ENCODE measurements around the gene FAM98C. TPM values are rescaled to one million over a fixed set of nuclear protein-coding genes. Genes with fewer than 3 reads are reported as not detected.

FAM98C gene
- polyA plus RNA-seq, 6 donors from 2014 or later: 3.6 to 23.8 (median 14.2) TPM

DNA sequence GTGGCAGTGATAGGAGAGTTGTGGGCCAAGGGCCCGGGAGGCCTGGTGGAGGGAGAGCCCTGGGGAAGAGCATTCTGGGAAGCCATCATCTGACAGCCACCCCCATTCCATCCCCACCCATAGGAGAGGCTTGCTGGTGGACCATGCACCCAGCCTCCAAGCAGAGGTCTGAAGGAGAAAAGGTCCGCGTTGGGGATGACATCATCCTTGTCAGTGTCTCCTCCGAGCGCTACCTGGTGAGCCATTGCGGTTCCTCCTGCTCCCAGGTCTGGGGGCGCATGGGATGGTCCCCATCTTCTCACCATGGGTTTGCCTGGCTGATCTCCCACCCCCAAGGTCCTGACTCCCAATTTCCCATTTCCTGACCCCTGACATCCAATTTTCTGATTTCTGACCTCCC, 41.1 kb downstream of the FAM98C start:
- Mint-ChIP-seq H3K4me1 (peaks cover 3 to 5% (median 5%) of the 10 kb centered on the region in 3 donors), H3K9me3 (peaks cover 1 to 6% (median 3%) of the 10 kb centered on the region in 7 donors), H3K36me3 (peaks cover 0 to 5% of the 10 kb centered on the region in 2 donors), H3K27ac (no peak overlapping the region), H3K27me3 (peaks cover 8 to 43% (median 37%) of the 10 kb centered on the region in 3 donors), H3K4me3 (no peak overlapping the region)
- DNase-seq: no peak
- no peak for ATAC-seq (ENCODE audit: low read depth in 2 of 2)

DNA sequence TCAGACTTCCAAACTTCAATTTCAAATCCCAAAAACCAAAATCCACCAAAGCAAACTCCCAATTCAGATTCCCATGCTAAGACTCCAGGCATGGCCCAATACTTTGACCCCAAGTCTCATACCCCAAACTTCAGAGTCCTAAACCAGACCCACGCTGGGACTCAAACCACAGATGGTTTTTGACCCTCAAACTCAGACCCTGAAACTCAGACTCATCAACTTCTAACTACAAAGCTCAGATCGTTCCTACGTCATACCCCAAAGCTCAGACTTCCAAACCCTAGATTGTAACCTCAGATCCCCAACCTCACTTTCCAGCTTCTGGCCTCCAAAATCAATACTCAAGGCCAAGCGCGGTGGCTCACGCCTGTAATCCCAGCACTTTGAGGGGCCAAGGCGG, 42.5 kb downstream of the FAM98C start:
- H3K36me3 Mint-ChIP-seq: peaks cover 0 to 12% of the 10 kb centered on the region in 2 donors
- peaks cover 8 to 50% (median 47%) of the 10 kb centered on the region in 3 donors for H3K27me3 Mint-ChIP-seq
- no peak overlapping the region for H3K27ac Mint-ChIP-seq
- DNase-seq: no peak
- no peak overlapping the region for H3K4me3 Mint-ChIP-seq
- H3K9me3 Mint-ChIP-seq: peaks cover 5 to 11% (median 9%) of the 10 kb centered on the region in 7 donors
- ATAC-seq (ENCODE audit: low read depth in 2 of 2): no peak
- peaks cover 3 to 5% (median 5%) of the 10 kb centered on the region in 3 donors for H3K4me1 Mint-ChIP-seq

DNA sequence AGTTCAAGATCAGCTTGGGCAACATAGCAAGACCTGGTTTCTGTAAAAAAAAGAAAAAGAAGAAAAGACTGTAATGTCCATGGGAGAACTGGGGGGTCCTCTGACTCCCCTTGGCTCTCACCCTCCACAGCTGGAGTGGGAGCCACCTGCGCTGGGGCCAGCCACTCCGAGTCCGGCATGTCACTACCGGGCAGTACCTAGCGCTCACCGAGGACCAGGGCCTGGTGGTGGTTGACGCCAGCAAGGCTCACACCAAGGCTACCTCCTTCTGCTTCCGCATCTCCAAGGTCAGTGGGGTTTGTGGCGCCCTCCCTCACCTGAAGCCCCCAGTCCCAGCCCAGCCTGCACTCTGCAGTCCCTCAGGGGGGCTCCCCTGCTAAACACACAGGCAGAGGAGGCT, 45.3 kb downstream of the FAM98C start:
- no peak for DNase-seq

DNA sequence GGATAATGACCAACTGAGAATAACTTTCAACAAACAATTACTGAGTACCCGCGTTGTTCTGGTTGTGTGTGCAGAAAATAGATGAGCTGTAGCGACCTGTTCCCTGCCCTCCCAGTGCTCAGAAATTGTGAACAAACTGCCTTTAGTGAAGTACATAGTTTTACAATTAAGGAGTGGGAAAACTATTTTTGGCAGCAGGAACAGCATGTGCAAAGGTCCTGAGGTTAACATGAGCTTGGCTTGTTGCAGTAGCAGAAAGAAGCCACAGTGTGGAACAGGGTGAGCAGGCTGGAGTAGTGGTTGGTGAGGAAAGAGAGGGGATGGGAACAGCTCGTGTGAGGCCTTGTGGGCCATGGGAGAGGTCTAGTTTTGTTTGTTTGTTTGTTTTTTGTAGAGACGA, 46.6 kb downstream of the FAM98C start:
- H3K27ac Mint-ChIP-seq: no peak overlapping the region

More for the DNA sequence above, 45.3 kb downstream of the FAM98C start:
- H3K4me3 Mint-ChIP-seq: no peak overlapping the region
- ATAC-seq (ENCODE audit: low read depth in 2 of 2): no peak
- peaks cover 3 to 44% (median 35%) of the 10 kb centered on the region in 3 donors for H3K27me3 Mint-ChIP-seq
- H3K4me1 Mint-ChIP-seq: no peaks in the 10 kb centered on the region
- H3K9me3 Mint-ChIP-seq: peaks cover 5 to 13% (median 9%) of the 10 kb centered on the region in 7 donors
- H3K36me3 Mint-ChIP-seq: peaks cover 0 to 12% of the 10 kb centered on the region in 2 donors
- no peak overlapping the region for H3K27ac Mint-ChIP-seq

DNA sequence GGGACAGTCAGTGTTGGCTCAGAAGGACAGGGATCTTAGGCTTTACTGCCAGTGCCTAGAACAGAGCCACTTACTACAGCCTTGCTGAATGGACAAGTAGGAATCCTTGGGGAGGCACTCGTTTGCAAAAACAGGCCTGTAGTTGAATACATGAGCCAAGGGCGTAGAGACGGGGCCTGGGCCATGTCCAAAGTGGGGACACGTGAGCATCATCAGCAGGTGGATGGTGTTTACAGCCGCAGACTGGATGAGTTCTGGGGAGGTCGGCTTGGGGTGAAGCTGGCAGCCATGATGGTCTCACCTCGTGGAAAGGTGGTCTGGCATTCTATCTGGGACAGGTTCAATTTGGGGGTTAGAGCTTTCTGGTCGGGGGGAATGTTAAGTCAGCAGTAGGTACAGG, 48.1 kb downstream of the FAM98C start:
- Mint-ChIP-seq H3K27me3 (peaks cover 0 to 21% (median 16%) of the 10 kb centered on the region in 3 donors), H3K27ac (no peak overlapping the region), H3K4me1 (no peaks in the 10 kb centered on the region), H3K36me3 (peaks cover 0 to 12% of the 10 kb centered on the region in 2 donors), H3K9me3 (peaks cover 5 to 14% (median 10%) of the 10 kb centered on the region in 7 donors), H3K4me3 (no peak overlapping the region)
- ATAC-seq (ENCODE audit: low read depth in 2 of 2) (no peak), DNase-seq (no peak)

More for the DNA sequence above, 46.6 kb downstream of the FAM98C start:
- peaks cover 3 to 32% (median 27%) of the 10 kb centered on the region in 3 donors for H3K27me3 Mint-ChIP-seq
- peaks cover 0 to 12% of the 10 kb centered on the region in 2 donors for H3K36me3 Mint-ChIP-seq
- no peaks in the 10 kb centered on the region for H3K4me1 Mint-ChIP-seq
- no peak overlapping the region for H3K4me3 Mint-ChIP-seq
- ATAC-seq (ENCODE audit: low read depth in 2 of 2): no peak
- no peak for DNase-seq
- peaks cover 5 to 14% (median 9%) of the 10 kb centered on the region in 7 donors for H3K9me3 Mint-ChIP-seq

DNA sequence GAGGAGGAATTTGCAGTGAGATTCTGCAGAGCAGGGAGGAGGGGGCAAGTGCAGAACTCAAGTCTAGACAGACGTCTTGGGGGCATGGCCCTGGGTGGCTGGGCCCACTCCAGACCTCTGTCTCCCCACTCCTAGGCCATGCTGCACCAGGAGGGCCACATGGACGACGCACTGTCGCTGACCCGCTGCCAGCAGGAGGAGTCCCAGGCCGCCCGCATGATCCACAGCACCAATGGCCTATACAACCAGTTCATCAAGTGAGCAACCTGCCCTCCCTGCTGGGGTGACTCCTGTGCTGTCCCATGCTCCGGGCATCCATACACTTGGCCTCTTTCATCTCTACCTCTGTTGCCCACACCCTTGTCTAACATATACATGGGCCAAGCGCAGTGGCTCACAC, 48.7 kb downstream of the FAM98C start:
- H3K4me3 Mint-ChIP-seq: no peak overlapping the region
- H3K27me3 Mint-ChIP-seq: peaks cover 0 to 16% (median 15%) of the 10 kb centered on the region in 3 donors
- peaks cover 5 to 14% (median 9%) of the 10 kb centered on the region in 7 donors for H3K9me3 Mint-ChIP-seq
- peaks cover 0 to 12% of the 10 kb centered on the region in 2 donors for H3K36me3 Mint-ChIP-seq
- no peak for DNase-seq
- no peak for ATAC-seq (ENCODE audit: low read depth in 2 of 2)
- no peak overlapping the region for H3K27ac Mint-ChIP-seq
- no peaks in the 10 kb centered on the region for H3K4me1 Mint-ChIP-seq

DNA sequence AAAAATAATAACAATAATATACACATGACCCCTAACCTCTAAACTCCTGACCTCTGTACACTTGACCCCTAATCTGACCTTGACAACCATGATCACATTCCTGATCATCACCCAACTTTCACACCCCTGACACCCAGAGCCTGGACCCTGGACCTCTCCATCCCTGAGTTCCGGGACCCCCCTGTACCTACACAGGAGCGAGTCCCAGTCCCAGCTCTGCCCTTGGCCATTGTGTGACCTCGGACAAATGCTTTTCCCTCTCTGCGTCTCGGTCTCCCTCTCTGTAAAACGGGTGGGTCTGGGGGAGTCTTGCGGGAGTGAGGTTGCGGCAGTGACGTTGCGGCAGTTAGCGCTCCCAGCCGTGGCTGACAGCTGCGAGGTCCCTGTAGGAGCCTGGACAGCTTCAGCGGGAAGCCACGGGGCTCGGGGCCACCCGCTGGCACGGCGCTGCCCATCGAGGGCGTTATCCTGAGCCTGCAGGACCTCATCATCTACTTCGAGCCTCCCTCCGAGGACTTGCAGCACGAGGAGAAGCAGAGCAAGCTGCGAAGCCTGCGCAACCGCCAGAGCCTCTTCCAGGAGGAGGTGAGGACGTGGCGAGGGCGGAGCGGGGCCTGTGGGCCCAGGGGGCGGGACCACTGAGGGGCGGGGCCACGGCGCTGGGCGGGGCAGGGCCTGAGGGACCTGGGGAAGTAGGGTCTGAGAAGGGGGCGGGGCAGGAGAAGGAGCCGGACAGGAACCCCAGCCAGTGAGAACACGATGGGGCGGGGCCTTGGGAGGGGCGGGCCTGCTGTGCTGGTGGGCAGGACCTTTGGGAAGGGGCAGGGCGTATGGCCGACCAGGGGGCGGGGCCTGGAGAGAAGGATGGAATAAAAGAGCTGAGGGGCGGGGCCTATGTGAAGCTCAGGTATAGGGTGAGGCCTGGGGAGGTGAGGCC, 49.8 kb downstream of the FAM98C start:
- ATAC-seq (ENCODE audit: low read depth in 2 of 2): no peak
- peak overlapping the region in 1 of 6 donors; percentile 31 for H3K27ac Mint-ChIP-seq
- peaks cover 0 to 23% (median 16%) of the 10 kb centered on the region in 3 donors for H3K27me3 Mint-ChIP-seq
- no peak for DNase-seq
- peaks cover 0 to 1% (median 0%) of the 10 kb centered on the region in 3 donors for H3K4me1 Mint-ChIP-seq
- H3K4me3 Mint-ChIP-seq: no peak overlapping the region
- peaks cover 0 to 12% of the 10 kb centered on the region in 2 donors for H3K36me3 Mint-ChIP-seq
- peaks cover 5 to 14% (median 9%) of the 10 kb centered on the region in 7 donors for H3K9me3 Mint-ChIP-seq

DNA sequence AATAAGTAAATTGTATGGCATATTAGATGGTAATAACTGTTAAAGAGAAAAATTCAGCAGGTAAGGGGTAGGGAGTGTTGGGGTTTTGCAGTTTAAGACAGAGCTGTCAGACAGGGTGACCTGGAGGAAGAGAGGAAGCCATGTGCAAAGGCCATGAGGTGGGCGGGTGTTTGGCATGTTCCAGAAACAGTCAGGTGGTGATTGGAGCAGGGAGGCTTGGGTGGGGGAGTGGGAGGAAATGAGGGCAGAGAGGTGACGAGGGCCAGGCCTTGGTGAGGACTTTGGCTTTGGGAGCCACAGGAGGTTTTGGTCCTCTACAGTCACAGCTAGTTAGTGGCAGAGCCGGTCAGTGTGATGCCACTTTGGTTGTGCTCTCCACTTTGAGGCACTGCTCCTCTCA, 50.7 kb downstream of the FAM98C start:
- H3K4me1 Mint-ChIP-seq: peaks cover 0 to 2% (median 0%) of the 10 kb centered on the region in 3 donors
- no peak overlapping the region for H3K4me3 Mint-ChIP-seq
- peaks cover 0 to 27% (median 14%) of the 10 kb centered on the region in 3 donors for H3K27me3 Mint-ChIP-seq
- H3K9me3 Mint-ChIP-seq: peaks cover 4 to 14% (median 9%) of the 10 kb centered on the region in 7 donors
- no peak for ATAC-seq (ENCODE audit: low read depth in 2 of 2)
- peaks cover 0 to 11% of the 10 kb centered on the region in 2 donors for H3K36me3 Mint-ChIP-seq
- DNase-seq: no peak
- H3K27ac Mint-ChIP-seq: no peak overlapping the region

DNA sequence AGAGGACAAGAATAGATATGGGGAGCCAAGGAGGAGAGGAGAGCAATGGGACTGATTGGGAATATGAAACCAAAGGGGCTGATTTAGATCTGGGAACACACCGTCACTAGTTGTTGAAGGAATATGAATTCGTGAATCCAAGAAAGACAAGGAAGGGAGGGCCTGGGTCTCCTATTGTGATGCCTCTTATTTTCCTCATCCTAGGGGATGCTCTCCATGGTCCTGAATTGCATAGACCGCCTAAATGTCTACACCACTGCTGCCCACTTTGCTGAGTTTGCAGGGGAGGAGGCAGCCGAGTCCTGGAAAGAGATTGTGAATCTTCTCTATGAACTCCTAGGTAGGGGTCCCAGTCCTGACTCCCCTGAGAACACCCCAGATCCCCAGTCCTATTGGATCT, 52.1 kb downstream of the FAM98C start:
- Mint-ChIP-seq H3K27ac (peak overlapping the region in 1 of 6 donors; percentile 68), H3K27me3 (peaks cover 7 to 33% (median 12%) of the 10 kb centered on the region in 3 donors), H3K36me3 (no peaks in the 10 kb centered on the region), H3K9me3 (peaks cover 0 to 8% (median 1%) of the 10 kb centered on the region in 7 donors), H3K4me1 (peaks cover 0 to 2% (median 0%) of the 10 kb centered on the region in 3 donors), H3K4me3 (peak overlapping the region in 1 of 8 donors; percentile 23)
- ATAC-seq (ENCODE audit: low read depth in 2 of 2): no peak
- DNase-seq: no peak

DNA sequence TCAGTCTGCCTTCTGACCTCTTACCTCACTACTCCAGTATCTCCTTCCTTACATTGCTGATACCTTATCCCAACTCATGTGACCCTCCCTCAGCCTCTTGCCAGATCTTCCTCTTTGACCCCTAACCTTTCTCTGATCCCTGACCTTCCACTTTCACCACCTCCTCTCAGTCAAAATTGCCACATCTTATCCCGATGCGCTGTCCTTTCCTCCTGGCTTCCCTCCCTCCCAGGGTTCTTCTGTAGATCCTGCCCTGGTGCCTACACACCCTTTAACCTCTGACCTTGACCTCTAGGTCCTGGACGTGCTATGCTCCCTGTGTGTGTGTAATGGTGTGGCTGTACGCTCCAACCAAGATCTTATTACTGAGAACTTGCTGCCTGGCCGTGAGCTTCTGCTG, 54.3 kb downstream of the FAM98C start:
- H3K27ac Mint-ChIP-seq: no peak overlapping the region
- no peak for DNase-seq
- H3K4me1 Mint-ChIP-seq: peaks cover 0 to 2% (median 0%) of the 10 kb centered on the region in 3 donors
- no peak for ATAC-seq (ENCODE audit: low read depth in 2 of 2)
- H3K9me3 Mint-ChIP-seq: peaks cover 0 to 7% (median 0%) of the 10 kb centered on the region in 7 donors
- no peaks in the 10 kb centered on the region for H3K36me3 Mint-ChIP-seq
- H3K27me3 Mint-ChIP-seq: peaks cover 9 to 32% (median 18%) of the 10 kb centered on the region in 3 donors
- H3K4me3 Mint-ChIP-seq: no peak overlapping the region

DNA sequence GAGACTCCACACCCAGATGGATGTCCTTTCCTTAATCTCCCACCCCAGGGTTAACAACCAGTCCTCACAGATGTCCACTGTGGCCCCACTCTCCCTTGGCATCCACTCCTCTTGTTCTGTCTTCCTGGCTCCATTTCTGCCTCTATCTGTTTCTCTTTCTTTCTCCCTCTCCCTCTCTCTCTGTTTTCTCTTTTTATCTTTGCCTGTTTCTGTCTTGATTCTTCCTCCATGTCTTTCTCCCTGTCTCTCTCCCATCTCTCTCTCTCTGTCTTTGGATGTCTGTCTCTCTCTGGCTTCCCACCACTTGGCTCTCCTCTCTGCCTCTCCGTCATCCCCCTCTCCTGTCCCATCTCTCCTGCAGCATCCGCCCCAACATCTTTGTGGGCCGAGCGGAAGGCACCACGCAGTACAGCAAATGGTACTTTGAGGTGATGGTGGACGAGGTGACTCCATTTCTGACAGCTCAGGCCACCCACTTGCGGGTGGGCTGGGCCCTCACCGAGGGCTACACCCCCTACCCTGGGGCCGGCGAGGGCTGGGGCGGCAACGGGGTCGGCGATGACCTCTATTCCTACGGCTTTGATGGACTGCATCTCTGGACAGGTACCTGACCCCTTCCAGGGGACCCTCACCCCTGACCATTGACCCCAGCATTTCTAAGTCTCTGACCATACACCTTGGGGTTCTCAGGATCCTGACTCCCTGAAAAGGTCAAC, 55.0 kb downstream of the FAM98C start:
- Mint-ChIP-seq H3K4me1 (peaks cover 0 to 2% (median 0%) of the 10 kb centered on the region in 3 donors), H3K36me3 (no peaks in the 10 kb centered on the region), H3K9me3 (peaks cover 0 to 7% (median 0%) of the 10 kb centered on the region in 7 donors), H3K4me3 (no peak overlapping the region), H3K27me3 (peaks cover 13 to 36% (median 24%) of the 10 kb centered on the region in 3 donors), H3K27ac (no peak overlapping the region)
- ATAC-seq (ENCODE audit: low read depth in 2 of 2) (no peak), DNase-seq (no peak)

Measured in naive B cell (primary cell).